Panc1 (cell line): Measurements from ENCODE around the gene CHRNE. TPM values are rescaled to one million over a fixed set of nuclear protein-coding genes. Genes with fewer than 3 reads are reported as not detected.

Experiments used
- ATAC-seq: fragments of 200-7000 bp; cut with Tn5 transposase; 2 replicates; pipeline ENCODE4 v1.9.1; 2020; ENCODE audit warnings: mild to moderate bottlenecking, moderate library complexity
- BruUV-seq: library from RNA; stranded (reverse); fragments of 400-500 nt; replicated peaks from 2 replicates; lab custom pipeline; 2021; lab: Mats Ljungman, UMichigan
- CTCF ChIA-PET: fragments of 300-600 bp; sonication (Branson Sonifier 250); formaldehyde crosslinking; loops from one replicate; lab custom pipeline; 2022; ENCODE audit warnings: antibody characterized with exemption; lab: Charles Lee
- POLR2A ChIA-PET: fragments of 300-600 bp; sonication (Branson Sonifier 250); formaldehyde crosslinking; loops from one replicate; lab custom pipeline; 2022; ENCODE audit warnings: antibody characterized with exemption; lab: Charles Lee
- DNase-seq: peaks from one replicate; pipeline ENCODE4 v3.0.0-alpha.2; 2010; ENCODE audit warnings: low read depth, low spot score
- H3K27ac ChIP-seq: 2 replicates; pipeline ENCODE4 v1.5.1; 2011; ENCODE audit warnings: mild to moderate bottlenecking, low read length, inconsistent platforms
- H3K27me3 ChIP-seq: fragments of 200-500 bp; sonication (Bioruptor generic); 2 replicates; pipeline ENCODE4 v1.6.0; 2014; ENCODE audit warnings: low read length, inconsistent platforms; ENCODE audit not compliant: control insufficient read depth, insufficient read depth
- H3K36me3 ChIP-seq: fragments of 200-500 bp; sonication (Bioruptor generic); 2 replicates; pipeline ENCODE4 v1.5.1; 2014; ENCODE audit warnings: inconsistent platforms, mild to moderate bottlenecking, low read length, moderate library complexity; ENCODE audit not compliant: control insufficient read depth, insufficient read depth
- H3K4me1 ChIP-seq: 2 replicates; pipeline ENCODE4 v1.5.1; 2011; ENCODE audit warnings: inconsistent platforms, mild to moderate bottlenecking, low read length, moderate library complexity; ENCODE audit not compliant: control insufficient read depth, insufficient read depth
- H3K4me3 ChIP-seq, 2 experiments: 2 replicates each; pipeline ENCODE4 v1.5.1; 2011 to 2012; ENCODE audit warnings: low read depth in 2 of 2, low read length in 2 of 2, mild to moderate bottlenecking in 2 of 2, inconsistent platforms in 1 of 2, moderate library complexity in 1 of 2
- H3K9me3 ChIP-seq: fragments of 200-500 bp; sonication (Bioruptor generic); 2 replicates; pipeline ENCODE4 v1.5.1; 2014; ENCODE audit warnings: low read depth, mild to moderate bottlenecking, inconsistent platforms, low read length, moderate library complexity; ENCODE audit not compliant: control insufficient read depth, insufficient read depth
- CTCF ChIP-seq: fragments of 450-650 bp; IDR thresholded peaks from 2 replicates; pipeline ENCODE4 v1.5.1; 2017; ENCODE audit warnings: mild to moderate bottlenecking
- POLR2AphosphoS5 ChIP-seq: IDR thresholded peaks from 2 replicates; pipeline ENCODE4 v1.6.1; 2012; ENCODE audit warnings: mild to moderate bottlenecking, low read depth, low read length, moderate library complexity
- SIN3A ChIP-seq: IDR thresholded peaks from 2 replicates; pipeline ENCODE4 v1.6.1; 2012; ENCODE audit warnings: low read depth, mild to moderate bottlenecking, low read length, moderate library complexity, borderline replicate concordance; ENCODE audit not compliant: insufficient read depth
- TCF7L2 ChIP-seq: IDR thresholded peaks from 2 replicates; pipeline ENCODE4 v1.6.1; 2011; ENCODE audit warnings: mild to moderate bottlenecking, low read depth, low read length, inconsistent platforms
- in situ Hi-C: cut with HindIII; loops from 2 replicates; pipeline ENCODE4 v1.10.0; 2016; ENCODE audit warnings: low sequenced_read_pairs, low pct_unique_long_range_greater_than_20kb
- intact Hi-C: fragments of 100-400 bp; cut with micrococcal nuclease; formaldehyde crosslinking; loops from one replicate; pipeline ENCODE4 v1.10.0; 2022; ENCODE audit not compliant: unreplicated experiment
- total RNA-seq: library from RNA; stranded (reverse); gene quantifications from one replicate; pipeline ENCODE4 v1.2.1, GENCODE V29; 2021; ENCODE audit not compliant: unreplicated experiment
- TF ChIP-seq, protein P1 (sequence below), 2 experiments: IDR thresholded peaks; 2 replicates each; pipeline ENCODE4 v1.6.1; 2011 to 2012; ENCODE audit warnings: low read depth in 2 of 2, control low read depth in 1 of 2, low read length in 1 of 2, mild to moderate bottlenecking in 1 of 2, moderate library complexity in 1 of 2; ENCODE audit not compliant: insufficient read depth in 1 of 2

Gene CHRNE
- total RNA-seq, 1 experiment from 2014 or later = 0.13 TPM

- ATAC-seq (no peak), DNase-seq (no peak)
- BruUV-seq = no TSS peak
- H3K4me1 ChIP-seq = no peaks in the 10 kb centered on the region; the same call in 1 of the 2 replicates
- H3K4me3 ChIP-seq = no peak overlapping the region
- POLR2A ChIA-PET = no interaction called here
- intact Hi-C loops = no loop called here
- no peak overlapping the region for H3K27ac ChIP-seq
- CTCF ChIA-PET = no interaction called here
- TF ChIP-seq, protein P1, sequence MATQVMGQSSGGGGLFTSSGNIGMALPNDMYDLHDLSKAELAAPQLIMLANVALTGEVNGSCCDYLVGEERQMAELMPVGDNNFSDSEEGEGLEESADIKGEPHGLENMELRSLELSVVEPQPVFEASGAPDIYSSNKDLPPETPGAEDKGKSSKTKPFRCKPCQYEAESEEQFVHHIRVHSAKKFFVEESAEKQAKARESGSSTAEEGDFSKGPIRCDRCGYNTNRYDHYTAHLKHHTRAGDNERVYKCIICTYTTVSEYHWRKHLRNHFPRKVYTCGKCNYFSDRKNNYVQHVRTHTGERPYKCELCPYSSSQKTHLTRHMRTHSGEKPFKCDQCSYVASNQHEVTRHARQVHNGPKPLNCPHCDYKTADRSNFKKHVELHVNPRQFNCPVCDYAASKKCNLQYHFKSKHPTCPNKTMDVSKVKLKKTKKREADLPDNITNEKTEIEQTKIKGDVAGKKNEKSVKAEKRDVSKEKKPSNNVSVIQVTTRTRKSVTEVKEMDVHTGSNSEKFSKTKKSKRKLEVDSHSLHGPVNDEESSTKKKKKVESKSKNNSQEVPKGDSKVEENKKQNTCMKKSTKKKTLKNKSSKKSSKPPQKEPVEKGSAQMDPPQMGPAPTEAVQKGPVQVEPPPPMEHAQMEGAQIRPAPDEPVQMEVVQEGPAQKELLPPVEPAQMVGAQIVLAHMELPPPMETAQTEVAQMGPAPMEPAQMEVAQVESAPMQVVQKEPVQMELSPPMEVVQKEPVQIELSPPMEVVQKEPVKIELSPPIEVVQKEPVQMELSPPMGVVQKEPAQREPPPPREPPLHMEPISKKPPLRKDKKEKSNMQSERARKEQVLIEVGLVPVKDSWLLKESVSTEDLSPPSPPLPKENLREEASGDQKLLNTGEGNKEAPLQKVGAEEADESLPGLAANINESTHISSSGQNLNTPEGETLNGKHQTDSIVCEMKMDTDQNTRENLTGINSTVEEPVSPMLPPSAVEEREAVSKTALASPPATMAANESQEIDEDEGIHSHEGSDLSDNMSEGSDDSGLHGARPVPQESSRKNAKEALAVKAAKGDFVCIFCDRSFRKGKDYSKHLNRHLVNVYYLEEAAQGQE (IDR thresholded peaks at IDR 0.05; ENCODE audit: insufficient read depth in 1 of 2, low read depth in 2 of 2, low read length in 1 of 2) = no peak
- TF ChIP-seq TCF7L2 = no peak
- no peak for TF ChIP-seq POLR2AphosphoS5
- TF ChIP-seq CTCF = no peak
- no peak for TF ChIP-seq SIN3A
- H3K27me3 ChIP-seq = no peaks in the 10 kb centered on the region
- H3K9me3 ChIP-seq = no peaks in the 10 kb centered on the region
- in situ Hi-C loops = no loop called here
- H3K36me3 ChIP-seq = no peaks in the 10 kb centered on the region
Observed at GRCh38 chr17:4853208-4853671, 49.7 kb downstream of the CHRNE start.

GRCh38 chr17:4852567-4853207, 50.2 kb downstream of the CHRNE start:
- H3K36me3 ChIP-seq = no peaks in the 10 kb centered on the region
- H3K27me3 ChIP-seq = no peaks in the 10 kb centered on the region
- no peak for ATAC-seq
- TF ChIP-seq CTCF = no peak
- TF ChIP-seq TCF7L2 = no peak
- no peak for TF ChIP-seq SIN3A
- TF ChIP-seq, protein P1 (IDR thresholded peaks at IDR 0.05; ENCODE audit: insufficient read depth in 1 of 2, low read depth in 2 of 2, low read length in 1 of 2) = no peak
- no peak for TF ChIP-seq POLR2AphosphoS5
- no peak for DNase-seq
- H3K27ac ChIP-seq = no peak overlapping the region
- intact Hi-C loops = no loop called here
- ChIA-PET CTCF (no interaction called here), POLR2A (no interaction called here)
- no peaks in the 10 kb centered on the region; the same call in 1 of the 2 replicates for H3K4me1 ChIP-seq
- BruUV-seq = no TSS peak
- no peak overlapping the region for H3K4me3 ChIP-seq
- in situ Hi-C loops = no loop called here
- no peaks in the 10 kb centered on the region for H3K9me3 ChIP-seq
